ENCODE measurements around the gene TH. TPM values are rescaled to one million over a fixed set of nuclear protein-coding genes. Genes with fewer than 3 reads are reported as not detected.

Gene TH
- total RNA-seq, 4 donors from 2014 or later, result 1.3 TPM; not detected in 3

DNA sequence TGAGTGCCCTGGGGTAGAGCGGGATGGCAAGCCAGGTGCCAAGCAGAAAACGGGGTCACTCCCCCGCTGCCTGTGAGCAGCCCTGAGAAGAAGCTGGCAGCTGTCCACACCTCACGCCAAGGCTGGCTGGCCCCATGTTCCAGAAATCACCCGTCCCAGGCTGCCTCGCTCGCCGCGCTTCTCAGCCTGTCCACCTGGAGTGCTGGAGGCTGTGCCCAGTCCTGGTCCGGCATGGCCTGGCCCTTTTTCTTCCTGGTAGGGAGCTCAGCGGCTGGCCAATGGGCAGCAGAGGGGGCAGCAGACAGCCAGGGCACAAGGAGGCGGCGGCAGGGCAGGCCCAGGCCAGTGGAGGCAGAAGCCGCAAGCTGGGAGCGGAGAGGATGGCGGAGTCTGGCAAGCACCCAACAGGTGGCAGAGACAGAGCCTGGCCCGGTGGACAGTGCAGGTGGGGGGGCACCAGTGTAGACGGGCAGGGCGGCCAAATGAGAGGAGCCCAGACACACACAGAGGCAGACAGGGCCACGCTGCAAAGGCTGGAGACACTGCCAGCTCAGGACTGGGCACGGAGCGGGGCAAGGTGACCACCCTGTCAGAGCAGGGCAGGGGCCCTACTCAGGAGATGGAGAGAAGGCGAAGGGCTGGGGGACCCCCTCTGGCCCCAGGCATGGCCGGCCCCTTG lies 37.2 kb upstream of the TH start:
- Histone ChIP-seq H3K27me3 (peaks cover 0 to 53% (median 0%) of the 10 kb centered on the region in 4 donors), H3K9me3 (peaks cover 0 to 6% (median 3%) of the 10 kb centered on the region in 4 donors), H3K36me3 (no peaks in the 10 kb centered on the region), H3K27ac (replicated peaks in 1 of 4) (no peak overlapping the region), H3K4me1 (no peaks in the 10 kb centered on the region), H3K4me3 (no peak overlapping the region)
- WGBS, result 91% methylated on average over 22 of the region's 24 CpGs
- intact Hi-C loops (cut with DNase I), result no loop called here
- no peak for DNase-seq (ENCODE audit: extremely low spot score)
- TF ChIP-seq, protein P1, sequence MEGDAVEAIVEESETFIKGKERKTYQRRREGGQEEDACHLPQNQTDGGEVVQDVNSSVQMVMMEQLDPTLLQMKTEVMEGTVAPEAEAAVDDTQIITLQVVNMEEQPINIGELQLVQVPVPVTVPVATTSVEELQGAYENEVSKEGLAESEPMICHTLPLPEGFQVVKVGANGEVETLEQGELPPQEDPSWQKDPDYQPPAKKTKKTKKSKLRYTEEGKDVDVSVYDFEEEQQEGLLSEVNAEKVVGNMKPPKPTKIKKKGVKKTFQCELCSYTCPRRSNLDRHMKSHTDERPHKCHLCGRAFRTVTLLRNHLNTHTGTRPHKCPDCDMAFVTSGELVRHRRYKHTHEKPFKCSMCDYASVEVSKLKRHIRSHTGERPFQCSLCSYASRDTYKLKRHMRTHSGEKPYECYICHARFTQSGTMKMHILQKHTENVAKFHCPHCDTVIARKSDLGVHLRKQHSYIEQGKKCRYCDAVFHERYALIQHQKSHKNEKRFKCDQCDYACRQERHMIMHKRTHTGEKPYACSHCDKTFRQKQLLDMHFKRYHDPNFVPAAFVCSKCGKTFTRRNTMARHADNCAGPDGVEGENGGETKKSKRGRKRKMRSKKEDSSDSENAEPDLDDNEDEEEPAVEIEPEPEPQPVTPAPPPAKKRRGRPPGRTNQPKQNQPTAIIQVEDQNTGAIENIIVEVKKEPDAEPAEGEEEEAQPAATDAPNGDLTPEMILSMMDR (IDR thresholded peaks at IDR 0.05), result no peak
- TF ChIP-seq POLR2A (IDR thresholded peaks at IDR 0.05; ENCODE audit: low read depth) (no peak), EP300 (IDR thresholded peaks at IDR 0.05) (no peak), POLR2AphosphoS5 (IDR thresholded peaks at IDR 0.05) (no peak)

DNA sequence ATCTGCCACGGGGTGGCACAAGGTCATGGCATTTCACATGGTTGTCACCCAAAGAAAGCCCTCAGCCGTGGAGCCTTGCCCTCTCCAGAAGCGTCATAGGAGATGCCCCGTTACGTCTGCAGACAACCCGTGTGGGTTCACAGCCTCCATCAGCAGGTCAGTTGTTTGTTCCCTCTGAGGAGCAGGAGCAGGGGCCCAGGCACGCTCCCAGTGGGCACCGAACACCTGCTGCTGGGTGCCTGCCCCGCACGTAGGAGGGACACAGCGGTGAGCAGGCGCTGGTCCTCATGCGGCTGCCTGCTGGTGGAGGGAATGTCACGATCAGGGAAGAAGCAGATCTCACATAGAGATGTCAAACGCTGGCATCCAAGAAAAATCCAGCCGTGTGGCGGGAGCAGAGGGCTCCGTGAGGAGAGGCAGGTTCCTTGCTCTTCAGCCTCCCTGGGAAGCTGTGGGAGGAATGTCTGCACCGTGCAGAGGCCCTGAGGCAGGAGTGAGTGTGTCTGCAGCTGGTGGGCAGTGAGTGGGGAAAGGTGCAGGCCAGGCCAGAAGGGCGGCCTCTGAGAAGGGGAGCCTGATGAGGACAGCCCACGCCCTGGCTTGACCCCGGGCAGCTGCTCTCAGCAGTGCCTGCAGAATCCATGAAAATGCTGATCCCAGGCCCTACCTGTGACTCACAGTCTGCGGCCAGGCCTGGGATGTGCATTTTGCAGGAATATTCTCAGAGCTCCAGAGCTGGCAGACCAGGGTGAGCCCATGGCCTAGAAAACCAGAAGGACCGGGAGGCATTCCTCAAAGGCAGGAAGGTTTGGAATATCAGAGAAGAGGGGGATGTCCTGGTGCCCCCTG lies 36.4 kb upstream of the TH start:
- WGBS, result 85% methylated on average over 18 of the region's 24 CpGs
- no peak for DNase-seq (ENCODE audit: extremely low spot score)
- Histone ChIP-seq H3K4me1 (no peaks in the 10 kb centered on the region), H3K27ac (replicated peaks in 1 of 4) (no peak overlapping the region), H3K9me3 (peaks cover 0 to 6% (median 3%) of the 10 kb centered on the region in 4 donors), H3K27me3 (peaks cover 0 to 53% (median 0%) of the 10 kb centered on the region in 4 donors), H3K4me3 (no peak overlapping the region), H3K36me3 (no peaks in the 10 kb centered on the region)
- TF ChIP-seq, protein P1 (IDR thresholded peaks at IDR 0.05), result no peak
- TF ChIP-seq POLR2A (IDR thresholded peaks at IDR 0.05; ENCODE audit: low read depth), result no peak
- no peak for TF ChIP-seq EP300 (IDR thresholded peaks at IDR 0.05)
- TF ChIP-seq POLR2AphosphoS5 (IDR thresholded peaks at IDR 0.05), result no peak
- intact Hi-C loops (cut with DNase I), result no loop called here

DNA sequence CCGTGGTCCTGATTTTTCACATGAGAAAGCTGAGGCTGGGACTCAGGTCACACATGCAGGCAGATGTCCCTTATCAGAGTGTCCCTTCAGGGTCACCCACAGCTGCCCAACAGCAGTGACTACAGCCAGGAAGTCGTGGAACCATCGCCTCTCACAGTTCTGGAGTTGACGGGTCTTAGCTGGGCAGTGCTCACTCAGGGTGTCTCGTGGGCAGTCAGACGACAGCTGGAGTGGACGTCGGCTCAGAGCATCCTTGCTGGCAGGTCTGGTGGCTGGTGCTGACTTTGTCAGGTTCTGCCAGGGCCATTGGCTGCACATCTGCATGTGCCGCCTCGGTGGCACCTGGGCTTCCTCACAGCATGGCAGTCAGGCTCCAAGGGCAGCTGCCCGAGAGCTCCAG lies 35.6 kb upstream of the TH start:
- H3K27me3 ChIP-seq, result peaks cover 0 to 53% (median 0%) of the 10 kb centered on the region in 4 donors
- no peaks in the 10 kb centered on the region for H3K36me3 ChIP-seq
- peaks cover 0 to 6% (median 3%) of the 10 kb centered on the region in 4 donors for H3K9me3 ChIP-seq
- no peak for TF ChIP-seq POLR2AphosphoS5 (IDR thresholded peaks at IDR 0.05)
- TF ChIP-seq POLR2A (IDR thresholded peaks at IDR 0.05; ENCODE audit: low read depth), result no peak
- TF ChIP-seq, protein P1 (IDR thresholded peaks at IDR 0.05), result no peak
- TF ChIP-seq EP300 (IDR thresholded peaks at IDR 0.05), result no peak
- intact Hi-C loops (cut with DNase I), result no loop called here
- H3K4me3 ChIP-seq, result no peak overlapping the region
- H3K27ac ChIP-seq (replicated peaks in 1 of 4), result no peak overlapping the region
- H3K4me1 ChIP-seq, result no peaks in the 10 kb centered on the region
- no peak for DNase-seq (ENCODE audit: extremely low spot score)
- 88% methylated on average over 8 of the region's 11 CpGs for WGBS

DNA sequence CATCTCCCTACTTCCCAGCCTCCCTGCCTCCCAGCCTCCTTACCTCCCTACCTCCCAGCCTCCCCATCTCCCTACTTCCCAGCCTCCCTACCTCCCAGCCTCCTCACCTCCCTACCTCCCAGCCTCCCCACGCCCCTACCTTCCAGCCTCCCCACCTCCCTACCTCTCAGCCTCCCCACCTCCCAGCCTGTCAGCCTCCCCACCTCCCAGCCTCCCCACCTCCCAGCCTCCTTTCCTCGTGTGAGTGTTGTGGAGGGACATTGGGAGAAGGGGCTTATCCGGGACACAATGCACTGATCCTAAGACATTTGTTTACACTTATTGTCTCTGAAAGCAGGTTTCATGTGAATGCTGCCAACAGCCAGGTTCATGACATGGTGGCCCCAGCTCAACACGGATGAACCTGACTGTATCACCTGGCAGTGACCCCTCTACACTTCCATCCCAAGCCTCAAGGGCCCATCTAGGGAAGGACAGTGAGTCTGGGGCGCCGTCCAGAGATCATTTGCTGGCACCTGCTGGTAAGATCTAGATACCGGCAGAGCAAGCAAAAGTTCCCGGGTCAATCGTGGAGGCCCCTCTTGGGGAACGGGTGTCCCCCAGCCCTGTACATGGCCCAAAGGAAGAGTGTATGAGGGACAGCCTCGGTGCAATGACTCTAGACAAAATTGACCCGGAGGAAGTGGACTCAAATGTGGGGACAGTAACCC lies 34.5 kb upstream of the TH start:
- Histone ChIP-seq H3K9me3 (peaks cover 0 to 6% (median 3%) of the 10 kb centered on the region in 4 donors), H3K27me3 (peaks cover 0 to 46% (median 0%) of the 10 kb centered on the region in 4 donors), H3K36me3 (no peaks in the 10 kb centered on the region), H3K4me1 (no peaks in the 10 kb centered on the region), H3K27ac (replicated peaks in 1 of 4) (no peak overlapping the region), H3K4me3 (no peak overlapping the region)
- intact Hi-C loops (cut with DNase I), result no loop called here
- DNase-seq (ENCODE audit: extremely low spot score), result no peak
- 75% methylated on average over 10 of the region's 12 CpGs for WGBS
- TF ChIP-seq POLR2A (IDR thresholded peaks at IDR 0.05; ENCODE audit: low read depth), result no peak
- TF ChIP-seq, protein P1 (IDR thresholded peaks at IDR 0.05), result no peak
- TF ChIP-seq EP300 (IDR thresholded peaks at IDR 0.05), result no peak
- no peak for TF ChIP-seq POLR2AphosphoS5 (IDR thresholded peaks at IDR 0.05)
